CD4-positive, alpha-beta T cell treated with Interleukin-12 subunit alpha and Interleukin-12 subunit beta, for 1 hour (primary cell): ENCODE measurements around the gene FHIP2A.

Experiments used
- DNase-seq: peaks from one replicate; pipeline ENCODE4 v3.0.0-alpha.2; 2020

FHIP2A gene

DNA sequence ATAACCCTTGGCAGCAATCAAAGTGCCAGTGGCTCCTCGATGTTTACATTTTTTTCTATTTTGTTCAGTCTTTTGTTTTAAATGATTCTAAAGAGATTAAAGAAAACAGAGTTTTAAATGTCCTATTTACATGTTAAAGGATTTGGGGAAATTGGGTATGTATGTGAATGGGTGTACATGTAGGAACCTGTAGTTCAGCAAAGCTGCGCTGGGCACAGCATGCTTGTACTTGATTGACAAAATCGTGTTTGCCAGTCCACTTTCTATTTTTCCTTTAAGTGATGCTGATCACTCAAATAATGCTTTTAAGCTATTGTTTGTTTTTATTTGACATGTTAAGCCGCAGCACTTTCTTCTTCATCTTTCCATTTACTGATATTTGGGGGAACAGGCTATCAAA lies 40.9 kb downstream of the FHIP2A start:
- no peak for DNase-seq

DNA sequence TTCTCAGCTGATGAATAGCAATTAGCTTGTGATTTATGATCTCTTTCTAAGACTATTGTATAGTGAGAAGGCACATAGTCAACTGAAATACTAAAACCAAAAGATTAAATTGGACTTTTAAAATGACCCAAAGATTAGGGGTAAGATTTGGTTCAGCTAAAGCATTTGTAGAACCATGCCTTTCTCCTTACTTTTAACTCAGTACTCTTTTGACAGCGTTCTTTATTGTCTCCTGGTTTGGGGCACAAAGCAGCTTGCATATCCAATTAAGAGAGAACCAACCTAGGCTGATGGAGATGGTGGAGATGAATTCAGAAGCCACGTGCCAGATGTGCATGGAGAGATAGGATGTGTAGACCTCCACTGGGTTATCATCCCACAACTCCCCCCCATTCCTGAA lies 45.8 kb downstream of the FHIP2A start:
- DNase-seq = no peak

DNA sequence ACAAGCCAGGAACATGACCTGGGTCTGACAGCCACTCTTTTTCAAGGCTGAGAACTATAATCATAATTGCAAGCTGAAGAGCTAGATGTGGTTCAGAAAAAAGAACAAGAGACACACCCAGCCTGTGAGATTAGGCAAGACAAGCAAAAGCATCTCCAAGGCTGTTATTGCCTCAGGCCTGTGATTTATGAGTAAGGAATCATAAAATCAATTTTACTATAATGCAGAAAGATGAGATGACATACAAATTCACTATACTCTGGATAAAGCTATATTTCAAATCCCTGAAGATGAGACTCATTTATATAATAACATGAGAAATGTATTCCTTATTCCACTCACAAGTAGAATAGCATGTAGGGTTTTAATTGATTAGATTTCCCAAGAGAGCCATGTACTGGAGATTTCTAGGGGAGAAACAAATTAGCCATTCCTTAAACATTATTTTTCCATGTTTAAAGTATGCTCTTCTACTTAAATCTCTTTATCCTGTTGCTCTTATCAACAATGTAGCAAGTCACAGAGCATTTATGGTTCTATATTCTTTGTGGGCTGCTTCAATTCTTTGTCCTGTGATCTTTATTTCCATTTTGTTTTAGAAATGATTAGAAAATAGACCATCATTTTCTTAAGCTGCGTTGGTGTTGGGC lies 47.4 kb downstream of the FHIP2A start:
- DNase-seq = no peak

GRCh38 chr10:114869520-114869892 lies 47.9 kb downstream of the FHIP2A start:
- DNase-seq = no peak

DNA sequence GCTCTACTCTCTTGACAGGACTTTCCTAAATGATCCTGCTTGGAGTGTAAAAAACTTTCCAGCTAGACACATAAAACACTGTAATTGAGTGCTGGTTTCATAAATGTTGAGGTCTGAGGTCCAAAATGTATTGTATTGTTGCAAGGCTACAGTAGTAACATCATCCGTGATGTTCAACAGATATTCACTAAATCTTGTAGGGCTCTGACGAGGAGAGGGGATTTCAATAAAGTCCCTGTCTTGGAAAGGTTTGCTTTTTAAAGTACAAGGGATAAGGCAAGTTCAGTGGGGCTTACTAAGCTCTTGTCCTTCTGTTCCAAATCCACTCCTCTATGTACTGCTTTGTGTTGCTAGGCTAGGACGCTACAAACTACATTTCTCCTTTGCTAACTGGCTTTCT lies 48.9 kb downstream of the FHIP2A start:
- DNase-seq = no peak

GRCh38 chr10:114871379-114871778 lies 49.8 kb downstream of the FHIP2A start:
- DNase-seq = no peak
